GOT3 (cell line): ENCODE measurements around the gene SLC39A5.
"Not testable (repeated sequence)": the region's sequence is repeated elsewhere in the genome, so short reads cannot be mapped to it uniquely, and the experiment has no call there.

Source experiments
- DNase-seq: peaks from one replicate; lab custom pipeline; 2025; ENCODE audit warnings: mixed read lengths; lab: John Stamatoyannopoulos, UW

Gene SLC39A5

DNA sequence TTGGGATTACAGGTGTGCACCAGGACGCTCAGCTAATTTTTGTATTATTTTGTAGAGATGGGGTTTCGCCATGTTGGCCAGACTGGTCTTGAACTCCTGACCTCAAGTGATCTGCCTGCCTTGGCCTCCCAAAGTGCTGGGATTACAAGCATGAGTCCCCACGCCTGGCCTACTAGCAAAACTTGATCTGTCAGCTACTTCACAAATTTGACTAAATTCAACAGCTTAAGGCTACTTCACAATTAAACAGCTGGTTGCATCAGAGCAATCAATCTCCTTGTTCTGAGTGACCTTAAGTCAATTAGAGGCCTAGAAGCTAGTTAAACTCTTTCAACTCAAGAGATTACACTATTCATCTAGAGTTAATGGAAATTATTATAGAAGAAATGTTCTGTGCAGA lies 49.1 kb downstream of the SLC39A5 start:
- DNase-seq: no peak

DNA sequence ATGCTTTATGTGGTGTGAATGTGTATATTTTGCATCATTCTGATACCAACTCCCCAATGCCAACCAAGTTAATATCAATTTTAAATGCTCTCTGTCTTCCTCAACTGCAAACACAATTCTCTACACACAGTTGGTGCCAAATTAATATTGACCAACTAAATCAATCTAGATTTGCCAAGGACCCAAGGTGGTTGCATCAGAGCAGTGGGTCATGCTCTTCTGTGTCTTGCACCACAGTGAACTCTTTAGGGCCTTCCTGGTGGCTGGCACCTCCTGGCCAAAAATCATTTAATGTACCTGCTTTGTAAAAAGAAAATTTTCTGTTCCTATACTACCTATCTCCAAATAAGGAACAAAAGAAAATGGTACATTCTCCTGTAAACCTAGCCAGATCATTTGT lies 51.0 kb downstream of the SLC39A5 start:
- DNase-seq: no peak

DNA sequence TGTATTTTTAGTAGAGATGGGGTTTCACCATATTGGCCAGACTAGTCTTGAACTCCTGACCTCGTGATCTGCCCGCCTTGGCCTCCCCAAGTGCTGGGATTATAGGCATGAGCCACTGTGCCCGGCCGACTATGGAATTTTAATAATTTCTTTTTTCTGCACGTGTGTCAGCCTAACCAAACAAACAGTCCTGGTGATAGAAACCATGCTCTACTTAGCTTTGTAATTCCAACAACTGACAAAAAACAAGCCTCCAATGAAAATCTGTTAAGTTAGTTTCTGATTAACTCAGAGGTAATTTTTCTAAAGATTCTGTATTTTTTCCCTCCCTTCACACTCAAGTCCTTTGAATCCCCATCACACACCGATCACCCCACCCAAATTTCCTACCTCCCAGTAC lies 52.2 kb downstream of the SLC39A5 start:
- no peak for DNase-seq

DNA sequence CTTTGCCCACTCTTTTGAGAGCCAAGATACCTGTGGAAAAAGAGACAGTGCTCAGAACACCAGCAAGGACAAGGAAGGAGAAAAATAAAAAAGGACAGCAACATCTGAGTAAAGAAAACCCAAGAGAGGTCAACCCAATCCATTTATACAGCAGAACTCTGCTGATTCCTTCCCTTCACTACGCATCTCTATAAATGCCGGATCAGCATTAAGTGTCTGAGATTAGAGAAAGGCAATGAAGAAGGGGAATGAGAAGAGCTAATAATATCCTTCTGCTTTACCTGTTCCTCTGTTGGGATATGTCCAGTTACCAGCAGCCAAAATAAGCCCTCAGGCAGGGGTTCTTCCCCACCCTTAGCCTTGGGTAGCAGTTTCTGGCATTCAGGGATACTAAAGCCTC lies 52.7 kb downstream of the SLC39A5 start:
- DNase-seq: no peak

DNA sequence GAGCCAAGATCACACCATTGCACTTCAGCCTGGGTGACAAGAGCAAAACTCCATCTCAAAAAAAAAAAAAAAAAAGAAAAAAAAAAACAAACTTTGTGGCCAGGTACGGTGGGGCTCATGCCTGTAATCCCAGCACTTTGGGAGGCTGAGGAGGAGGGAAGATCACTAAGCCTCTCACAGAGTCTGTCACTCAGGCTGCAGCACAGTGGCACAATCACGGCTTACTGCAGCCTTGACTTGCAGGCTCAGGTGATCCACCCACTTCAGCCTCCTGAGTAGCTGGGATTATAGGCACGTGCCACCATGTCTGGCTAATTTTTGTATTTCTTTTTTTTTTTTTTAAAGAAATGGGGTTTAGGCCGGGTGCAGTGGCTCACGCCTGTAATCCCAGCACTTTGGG lies 54.4 kb downstream of the SLC39A5 start:
- not testable (repeated sequence) for DNase-seq

DNA sequence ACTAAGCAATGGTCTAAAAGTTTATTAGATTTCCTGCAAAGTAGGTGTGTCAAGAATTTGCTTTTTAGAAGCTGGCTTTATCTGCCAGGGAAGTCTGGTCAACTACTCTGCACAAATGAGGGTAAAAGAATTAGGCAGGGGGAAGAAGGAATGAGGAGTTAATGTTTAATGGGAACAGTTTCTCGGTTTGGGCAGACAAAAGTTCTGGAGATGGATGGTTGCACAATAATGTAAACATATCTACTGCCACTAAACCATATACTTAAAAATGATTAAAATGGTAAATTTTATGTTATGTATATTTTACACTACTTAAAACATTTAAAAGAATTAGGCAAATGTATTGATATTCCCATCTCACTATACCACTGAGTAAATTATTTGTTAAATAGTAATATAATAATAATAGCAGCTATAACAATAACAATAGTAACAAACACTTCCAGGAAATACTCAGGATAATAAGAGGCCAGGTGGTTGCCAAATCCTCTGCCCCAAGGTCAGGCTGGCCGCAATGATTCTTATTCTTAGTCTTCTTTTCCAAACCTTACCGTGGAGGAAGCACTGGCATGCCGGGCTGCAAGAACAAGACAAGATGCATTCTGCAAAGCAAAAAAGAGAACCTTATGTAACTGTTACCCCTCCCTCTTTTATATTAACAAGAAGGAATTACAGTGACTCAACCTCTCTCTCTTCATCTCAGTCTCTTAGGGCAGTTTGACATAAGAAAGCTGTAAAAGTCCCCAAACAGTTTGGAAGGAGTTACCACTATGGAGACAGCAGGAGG lies 56.4 kb downstream of the SLC39A5 start:
- DNase-seq: no peak
